ENCODE measurements around the gene SLC30A3.

Gene SLC30A3

DNA sequence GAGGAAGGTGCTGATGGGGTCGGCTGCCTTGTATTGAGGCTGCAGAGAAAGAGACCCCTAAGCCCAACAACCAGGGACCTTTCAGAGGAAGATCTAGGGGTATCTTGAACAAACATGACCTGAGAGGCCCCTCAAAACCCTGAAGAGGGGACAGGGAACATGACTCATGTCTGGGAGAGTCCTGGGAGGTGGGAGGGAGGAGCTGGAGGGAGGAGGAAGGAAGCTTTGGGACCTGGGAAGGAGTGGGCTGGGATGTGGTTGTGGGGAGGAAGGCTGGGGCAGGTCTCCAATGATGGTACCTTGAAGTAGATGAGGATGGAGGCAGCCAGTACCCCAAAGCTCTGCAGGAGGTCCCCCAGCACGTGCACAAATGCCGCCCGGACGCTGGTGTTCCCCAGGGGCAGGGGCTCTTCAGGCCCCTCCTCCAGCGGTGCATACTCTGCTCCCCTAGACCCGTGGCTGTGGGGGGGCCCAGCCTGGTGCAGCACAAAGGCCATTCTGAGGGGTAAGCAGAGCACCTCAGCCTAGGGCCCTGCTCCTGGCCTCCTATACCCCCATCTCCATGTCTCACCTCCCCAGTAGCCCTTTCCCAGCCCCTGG lies 5.9 kb downstream of the SLC30A3 start:
- no peak for DNase-seq

DNA sequence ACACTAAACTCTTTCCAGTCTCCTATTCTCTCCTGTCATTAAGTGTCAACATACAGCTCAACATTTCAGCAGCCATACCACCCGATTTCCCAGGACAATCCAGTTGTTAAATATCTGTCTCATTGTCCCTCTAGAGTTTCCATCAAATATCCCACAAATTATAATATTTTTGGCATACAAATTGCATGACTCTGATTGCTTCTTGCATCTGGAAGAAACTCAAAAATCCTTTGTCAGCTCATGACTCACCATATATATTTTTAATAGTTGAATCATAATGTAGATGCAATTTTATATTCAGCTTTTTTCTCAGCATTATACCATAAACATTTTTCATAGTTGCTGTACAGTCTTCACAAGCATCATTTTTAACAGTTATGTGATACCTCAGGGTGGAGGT lies 7.2 kb downstream of the SLC30A3 start:
- DNase-seq, result no peak

DNA sequence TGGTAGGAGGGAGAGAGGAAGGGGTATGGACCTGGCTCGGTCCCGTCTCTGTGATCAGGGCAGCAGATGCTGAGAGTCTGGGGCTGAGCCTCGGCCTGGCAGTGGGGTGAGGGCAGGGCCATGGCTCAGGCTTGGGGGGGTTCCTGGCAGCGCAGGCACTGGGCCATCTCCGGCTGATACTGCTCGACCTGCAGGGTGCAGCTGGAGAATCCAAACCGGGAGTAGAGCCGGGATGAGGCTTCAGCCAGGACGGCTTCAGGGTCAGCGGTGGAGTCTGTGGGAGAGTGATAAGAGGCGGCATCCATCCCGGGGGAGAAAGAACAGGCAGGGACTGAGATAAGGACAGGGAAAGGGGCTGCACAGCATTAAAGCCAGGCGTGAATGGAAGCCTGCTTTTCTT lies 7.7 kb downstream of the SLC30A3 start:
- DNase-seq, result no peak

DNA sequence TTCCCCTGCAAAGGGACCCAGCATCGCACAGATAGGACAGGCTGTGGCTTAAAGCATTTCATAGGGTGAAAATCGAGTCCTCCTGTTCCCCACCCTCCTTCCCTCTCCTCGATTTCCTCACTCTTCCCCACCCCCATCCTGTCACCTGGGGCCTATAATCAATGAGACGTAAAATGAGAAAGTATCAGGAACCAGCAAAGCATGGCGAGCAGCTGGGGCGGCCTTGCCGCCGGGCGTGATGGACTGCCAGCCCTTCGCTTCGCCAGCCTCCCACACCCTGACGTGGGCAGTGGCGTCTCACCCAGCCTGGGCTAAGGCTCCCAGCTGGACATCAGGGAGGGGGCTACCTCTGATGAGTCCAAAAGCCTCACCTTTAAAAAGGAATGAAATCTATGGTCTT lies 11.1 kb downstream of the SLC30A3 start:
- DNase-seq, result no peak

DNA sequence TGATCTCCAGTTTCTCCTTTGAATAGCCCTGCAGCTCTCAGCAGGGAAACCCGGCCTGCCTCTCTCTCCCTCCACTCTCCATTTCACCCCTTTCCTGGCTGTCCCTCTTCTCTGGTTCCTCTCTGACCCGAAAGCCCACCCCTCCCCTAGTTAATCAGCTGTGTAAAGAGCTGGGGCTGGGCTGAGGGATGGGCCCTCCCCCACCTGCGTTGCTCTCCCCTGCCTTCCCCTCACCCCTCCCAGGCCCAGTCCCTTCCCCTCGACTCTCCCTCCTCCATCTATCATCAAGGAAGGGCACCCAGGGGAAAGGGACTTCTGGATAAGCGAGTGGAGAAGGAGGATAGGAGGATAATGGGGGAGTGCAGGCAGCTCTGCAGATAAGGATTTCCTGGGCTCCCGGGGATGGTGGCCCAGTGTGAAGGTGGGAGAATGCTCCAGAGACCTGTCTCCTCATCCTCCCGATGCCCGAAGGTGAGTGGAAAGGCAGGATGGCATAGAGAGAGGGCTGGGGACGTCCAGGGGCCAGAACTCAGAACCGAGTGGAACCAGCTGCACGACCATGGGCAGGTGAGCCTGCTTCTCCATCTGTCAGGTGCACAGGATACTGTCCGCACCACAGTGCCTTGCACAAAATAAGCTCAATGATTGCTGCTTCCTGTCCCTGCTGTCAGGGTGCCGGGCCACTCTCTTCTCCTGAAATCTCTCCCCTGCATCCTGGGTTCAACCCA lies 12.0 kb downstream of the SLC30A3 start:
- DNase-seq, result no peak

DNA sequence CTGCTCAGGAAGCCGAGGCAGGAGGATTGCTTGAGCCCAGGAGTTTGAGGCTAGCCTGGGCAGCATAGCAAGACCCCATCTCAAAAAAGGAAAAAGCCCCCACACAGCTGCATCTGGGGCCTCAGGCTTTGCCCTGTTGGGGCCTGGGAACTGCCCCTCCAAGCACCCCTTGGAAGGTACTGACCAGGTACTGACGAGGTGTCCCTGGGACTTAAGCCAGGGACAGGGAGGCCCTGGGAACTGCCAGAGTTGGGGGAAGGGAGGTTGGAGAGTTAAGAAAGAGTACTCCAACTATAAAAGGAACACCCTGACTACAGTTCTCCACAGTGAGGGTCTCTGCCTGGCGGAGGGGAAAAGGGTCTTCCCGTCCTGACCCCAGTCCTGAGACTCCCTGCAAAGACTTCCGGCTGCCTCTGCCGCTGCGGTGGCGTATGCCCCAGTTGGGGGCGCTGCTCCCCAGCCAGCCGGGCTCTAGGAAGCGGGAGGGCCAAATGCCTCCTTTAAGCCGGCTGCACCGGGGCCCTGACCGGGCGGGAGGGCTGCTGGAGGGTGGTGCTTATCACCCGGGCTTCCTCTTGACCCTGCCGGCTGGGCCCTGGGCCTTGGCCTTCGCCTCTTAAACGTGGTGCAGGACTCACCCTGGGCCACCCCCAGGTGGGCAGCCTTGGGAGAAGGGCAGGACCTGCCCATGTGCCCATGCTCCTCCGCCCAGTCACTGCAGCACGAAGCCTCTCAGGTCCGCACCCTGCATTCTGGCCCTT lies 12.8 kb downstream of the SLC30A3 start:
- DNase-seq, result peak; percentile 11

DNA sequence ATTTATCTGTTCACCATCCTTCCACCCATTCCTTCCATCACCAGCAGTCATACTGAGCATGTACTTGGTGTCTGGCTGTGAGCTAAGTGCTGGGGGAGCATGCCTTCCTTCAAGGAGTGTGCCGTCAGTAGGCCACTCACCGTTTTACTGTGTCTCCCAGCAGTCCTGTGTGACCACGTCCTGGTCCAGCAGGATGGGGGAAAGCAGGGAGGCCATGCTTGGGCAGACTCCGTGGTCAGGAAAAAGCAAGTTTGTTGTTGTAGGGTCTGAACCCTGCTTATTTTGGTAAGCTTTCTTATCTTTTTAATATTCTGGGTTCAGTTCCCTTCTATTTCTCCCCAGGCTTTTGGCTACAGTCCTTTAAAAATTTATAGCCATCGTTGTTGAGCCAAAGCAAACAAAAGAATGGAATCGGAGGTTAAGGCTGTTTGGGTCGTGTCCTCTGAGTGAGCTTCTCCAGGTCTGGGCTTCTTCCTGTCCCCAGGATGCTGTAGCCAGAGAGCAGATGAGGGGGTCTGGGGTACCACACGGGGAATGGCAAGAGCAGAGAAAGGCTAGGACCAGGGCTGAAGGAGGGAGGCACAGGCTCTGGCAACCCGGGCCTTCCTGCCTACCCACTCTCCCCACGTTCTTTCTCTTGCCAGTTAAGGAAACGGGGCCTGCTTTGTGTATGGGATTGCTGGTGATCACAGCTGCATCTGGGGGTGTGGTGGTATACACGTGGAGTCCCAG lies 13.5 kb downstream of the SLC30A3 start:
- DNase-seq, result no peak

DNA sequence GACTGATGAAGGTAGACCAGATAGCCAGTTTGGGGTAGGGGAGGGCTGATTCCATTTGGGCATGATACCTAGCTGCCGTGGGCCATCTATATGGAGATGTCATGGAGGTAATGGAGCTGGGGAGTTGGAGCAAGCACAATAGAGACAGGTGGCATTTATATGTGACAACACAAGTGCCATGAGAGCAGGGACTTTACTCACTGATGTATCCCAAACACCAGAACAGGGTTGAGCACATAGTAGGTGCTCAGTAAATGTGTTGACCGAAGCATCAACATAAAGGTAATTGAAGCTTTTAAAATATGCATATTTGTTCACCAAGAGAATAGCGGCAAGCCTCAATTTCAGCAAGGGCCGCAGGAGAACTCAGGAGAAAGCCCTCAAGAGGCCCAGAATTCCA lies 15.0 kb downstream of the SLC30A3 start:
- DNase-seq, result no peak

DNA sequence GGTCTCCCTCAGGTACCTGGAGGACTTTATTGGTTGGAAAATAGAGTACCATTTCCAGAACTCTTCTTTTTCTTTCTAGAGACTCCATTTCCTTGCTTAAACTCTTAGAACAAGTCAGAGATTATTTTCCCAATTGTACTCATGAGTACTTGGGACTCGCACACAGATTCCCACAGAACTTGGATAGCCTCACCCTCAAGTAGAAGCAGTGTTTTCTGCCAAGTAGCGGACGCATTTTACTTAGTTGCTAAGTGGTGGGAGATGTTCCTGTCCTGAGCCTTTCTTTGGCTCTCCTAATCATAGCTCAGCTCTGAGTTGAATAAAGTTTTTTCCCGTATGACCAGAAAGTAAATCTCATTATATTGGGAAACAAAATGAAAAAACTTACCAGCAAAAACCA lies 17.2 kb downstream of the SLC30A3 start:
- no peak for DNase-seq

DNA sequence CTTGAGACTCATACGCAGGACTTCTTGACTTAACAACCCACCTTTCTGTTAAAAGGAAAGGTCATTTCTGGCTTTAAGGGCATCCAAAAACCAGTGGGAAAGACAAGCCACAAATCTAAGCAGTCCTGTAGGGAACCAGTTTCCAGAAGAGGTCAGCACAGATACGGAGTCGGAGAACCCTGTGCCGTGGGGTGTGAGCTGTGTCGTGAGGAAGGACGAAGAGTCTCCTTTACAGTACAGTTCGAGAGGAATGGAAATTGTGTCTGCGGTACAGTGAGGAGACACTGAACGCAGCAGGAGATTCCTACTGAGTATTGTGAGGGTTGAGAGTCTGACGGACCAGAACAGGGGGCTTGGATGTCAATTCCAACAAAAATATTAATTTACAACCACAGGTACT lies 17.7 kb downstream of the SLC30A3 start:
- no peak for DNase-seq

DNA sequence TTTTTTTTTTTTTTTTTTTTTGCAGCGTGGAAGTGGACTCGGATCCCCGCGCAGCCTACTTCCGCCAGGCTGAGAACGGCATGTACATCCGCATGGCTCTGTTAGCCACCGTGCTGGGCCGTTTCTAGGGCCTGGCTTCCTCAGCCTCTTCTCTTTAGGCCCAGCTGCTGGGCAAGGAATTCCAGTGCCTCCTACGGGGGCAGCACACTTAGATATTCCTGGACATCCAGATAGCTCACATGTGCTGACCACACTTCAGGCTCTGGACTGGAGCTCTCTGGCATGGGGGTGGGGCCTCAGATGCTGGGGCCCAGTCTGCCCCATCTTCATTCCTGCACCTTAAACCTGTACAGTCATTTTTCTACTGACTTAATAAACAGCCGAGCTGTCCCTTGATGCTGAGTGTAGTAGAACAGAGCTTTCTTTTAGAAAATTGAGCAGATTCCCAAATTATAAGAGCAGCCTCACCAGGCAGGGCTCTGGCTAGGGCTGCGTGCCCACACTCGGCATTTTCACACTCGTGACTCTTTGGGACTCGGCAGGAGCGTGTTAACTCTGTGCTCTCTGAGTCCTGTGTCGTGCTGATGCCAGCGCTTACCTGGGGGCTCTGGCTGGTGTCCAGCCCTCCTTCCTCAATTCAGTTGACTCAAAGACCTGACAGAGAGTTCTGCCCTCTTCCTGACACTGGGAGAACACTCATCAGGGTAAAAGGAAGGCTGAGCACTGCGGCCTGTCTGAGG lies 19.3 kb downstream of the SLC30A3 start:
- DNase-seq, result no peak

DNA sequence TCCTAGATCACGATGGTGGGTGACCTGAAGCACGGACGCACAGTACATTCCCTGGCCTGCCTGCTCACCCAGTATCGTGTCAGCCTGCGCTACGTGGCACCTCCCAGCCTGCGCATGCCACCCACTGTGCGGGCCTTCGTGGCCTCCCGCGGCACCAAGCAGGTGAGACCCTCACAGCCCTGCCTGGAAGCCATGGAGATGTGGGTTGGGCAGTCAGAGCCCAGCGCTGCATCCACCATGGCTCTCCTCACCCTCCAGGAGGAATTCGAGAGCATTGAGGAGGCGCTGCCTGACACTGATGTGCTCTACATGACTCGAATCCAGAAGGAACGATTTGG lies 20.3 kb downstream of the SLC30A3 start:
- DNase-seq, result no peak

DNA sequence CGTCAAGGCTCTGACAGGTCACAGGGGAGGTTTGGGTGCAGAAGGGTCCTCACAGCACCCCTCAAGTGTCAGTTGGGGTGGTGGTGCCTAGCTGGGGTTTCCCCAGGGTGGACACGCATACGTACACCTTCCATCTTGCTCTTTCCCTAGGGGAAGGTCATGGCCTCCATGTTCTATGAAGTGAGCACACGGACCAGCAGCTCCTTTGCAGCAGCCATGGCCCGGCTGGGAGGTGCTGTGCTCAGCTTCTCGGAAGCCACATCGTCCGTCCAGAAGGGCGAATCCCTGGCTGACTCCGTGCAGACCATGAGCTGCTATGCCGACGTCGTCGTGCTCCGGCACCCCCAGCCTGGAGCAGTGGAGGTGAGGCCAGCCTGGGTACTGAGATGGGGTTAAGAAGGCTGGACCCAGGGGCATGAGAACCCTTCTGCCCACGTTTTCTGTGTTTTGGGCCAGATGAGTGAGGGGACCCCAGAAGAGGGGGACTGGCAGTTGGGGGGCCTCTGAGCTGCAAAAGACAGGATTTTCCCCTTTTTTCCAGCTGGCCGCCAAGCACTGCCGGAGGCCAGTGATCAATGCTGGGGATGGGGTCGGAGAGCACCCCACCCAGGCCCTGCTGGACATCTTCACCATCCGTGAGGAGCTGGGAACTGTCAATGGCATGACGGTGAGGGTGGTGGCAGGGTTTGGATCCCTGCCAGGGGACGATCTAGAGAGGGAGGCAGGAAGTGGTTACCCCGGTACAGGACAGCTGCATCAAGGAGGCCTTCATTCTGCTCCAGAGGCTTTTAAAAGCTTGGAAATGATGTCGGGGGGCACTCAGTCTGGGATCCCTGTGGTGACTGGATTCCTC lies 20.9 kb downstream of the SLC30A3 start:
- no peak for DNase-seq

DNA sequence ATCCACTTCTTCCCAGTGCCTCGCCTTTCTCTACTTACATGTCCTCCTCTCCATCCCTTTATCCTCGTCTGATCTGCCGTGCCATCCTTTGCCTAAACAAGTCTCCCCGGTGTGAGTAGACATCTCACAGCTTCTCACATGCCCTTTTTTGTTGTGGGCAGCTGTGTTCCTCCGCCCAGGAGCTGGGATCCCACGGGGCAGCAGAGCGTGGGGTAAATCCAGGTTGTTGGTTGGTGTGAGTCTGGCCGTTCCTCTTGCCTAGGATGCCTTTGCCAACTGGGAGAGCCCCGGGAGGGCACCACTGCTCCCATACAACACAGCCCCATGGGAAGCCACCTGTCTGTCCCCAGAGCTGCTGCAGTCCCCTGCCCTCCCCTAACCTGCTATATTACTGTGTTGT lies 22.4 kb downstream of the SLC30A3 start:
- DNase-seq, result no peak

DNA sequence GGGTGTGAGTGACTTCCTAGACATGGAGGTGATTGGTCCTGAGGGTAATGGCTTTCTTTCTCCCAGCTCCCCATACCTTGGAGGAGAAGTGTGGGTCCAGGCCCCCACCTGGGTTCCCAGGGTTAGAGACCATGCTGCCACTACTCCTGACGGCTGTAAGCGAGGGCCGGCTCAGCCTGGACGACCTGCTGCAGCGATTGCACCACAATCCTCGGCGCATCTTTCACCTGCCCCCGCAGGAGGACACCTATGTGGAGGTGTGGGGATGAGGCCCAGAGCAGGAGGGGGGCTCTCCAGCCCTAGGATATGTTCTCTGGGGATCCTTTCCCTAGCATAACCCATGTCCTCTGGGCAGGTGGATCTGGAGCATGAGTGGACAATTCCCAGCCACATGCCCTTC lies 23.9 kb downstream of the SLC30A3 start:
- no peak for DNase-seq

DNA sequence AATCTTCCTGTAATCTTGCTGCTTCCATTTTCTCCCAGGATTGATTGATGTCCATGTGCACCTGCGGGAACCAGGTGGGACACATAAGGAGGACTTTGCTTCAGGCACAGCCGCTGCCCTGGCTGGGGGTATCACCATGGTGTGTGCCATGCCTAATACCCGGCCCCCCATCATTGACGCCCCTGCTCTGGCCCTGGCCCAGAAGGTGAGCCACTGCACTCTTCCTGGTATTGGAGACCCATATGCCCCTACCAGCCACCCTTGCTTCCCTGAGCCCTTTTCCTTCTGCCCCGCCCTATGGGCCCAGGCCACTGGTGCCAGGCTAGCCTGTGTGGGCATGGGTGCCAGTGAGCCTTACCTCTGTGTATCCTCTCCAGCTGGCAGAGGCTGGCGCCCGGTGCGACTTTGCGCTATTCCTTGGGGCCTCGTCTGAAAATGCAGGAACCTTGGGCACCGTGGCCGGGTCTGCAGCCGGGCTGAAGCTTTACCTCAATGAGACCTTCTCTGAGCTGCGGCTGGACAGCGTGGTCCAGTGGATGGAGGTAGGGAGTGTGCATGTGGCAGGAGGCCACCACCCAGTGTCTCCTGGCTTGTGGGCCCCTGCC lies 25.4 kb downstream of the SLC30A3 start:
- DNase-seq, result no peak

DNA sequence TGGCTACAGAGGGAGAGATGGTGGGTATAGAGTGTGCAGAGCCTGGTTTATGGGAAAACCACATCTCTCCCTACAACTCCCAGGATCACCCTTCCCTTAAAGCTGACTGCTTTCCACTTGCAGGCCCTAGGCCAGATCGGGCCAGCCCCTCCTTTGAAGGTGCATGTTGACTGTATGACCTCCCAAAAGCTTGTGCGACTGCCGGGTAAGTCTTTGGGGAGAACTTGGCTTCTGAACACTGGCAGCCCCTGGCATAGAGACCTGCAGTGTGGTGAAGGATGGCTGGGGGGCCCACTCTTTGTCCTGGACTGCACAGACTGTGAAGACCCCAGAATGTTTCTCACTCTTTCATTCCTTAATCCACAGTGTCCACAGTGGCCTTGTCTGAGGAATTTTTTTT lies 26.2 kb downstream of the SLC30A3 start:
- DNase-seq, result no peak

DNA sequence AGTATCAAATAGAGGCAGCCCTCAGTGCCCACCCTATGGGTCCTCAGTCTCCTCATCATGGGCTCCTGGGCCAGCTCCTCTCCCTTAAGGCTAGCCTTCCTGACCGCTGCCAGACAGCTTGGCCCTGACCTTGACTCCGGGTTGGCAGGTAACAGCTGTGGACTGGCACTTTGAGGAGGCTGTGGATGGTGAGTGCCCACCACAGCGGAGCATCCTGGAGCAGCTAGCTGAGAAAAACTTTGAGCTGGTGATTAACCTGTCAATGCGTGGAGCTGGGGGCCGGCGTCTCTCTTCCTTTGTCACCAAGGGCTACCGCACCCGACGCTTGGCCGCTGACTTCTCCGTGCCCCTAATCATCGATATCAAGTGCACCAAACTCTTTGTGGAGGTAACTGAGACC lies 26.7 kb downstream of the SLC30A3 start:
- DNase-seq, result no peak

DNA sequence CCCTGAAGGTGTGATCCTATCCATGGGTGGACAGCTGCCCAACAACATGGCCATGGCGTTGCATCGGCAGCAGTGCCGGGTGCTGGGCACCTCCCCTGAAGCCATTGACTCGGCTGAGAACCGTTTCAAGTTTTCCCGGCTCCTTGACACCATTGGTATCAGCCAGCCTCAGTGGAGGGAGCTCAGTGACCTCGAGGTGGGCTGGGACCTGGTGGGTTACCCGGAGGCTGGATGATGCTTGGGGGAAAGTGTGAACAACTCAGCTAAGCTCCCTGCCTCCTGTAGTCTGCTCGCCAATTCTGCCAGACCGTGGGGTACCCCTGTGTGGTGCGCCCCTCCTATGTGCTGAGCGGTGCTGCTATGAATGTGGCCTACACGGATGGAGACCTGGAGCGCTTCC lies 29.5 kb downstream of the SLC30A3 start:
- no peak for DNase-seq

DNA sequence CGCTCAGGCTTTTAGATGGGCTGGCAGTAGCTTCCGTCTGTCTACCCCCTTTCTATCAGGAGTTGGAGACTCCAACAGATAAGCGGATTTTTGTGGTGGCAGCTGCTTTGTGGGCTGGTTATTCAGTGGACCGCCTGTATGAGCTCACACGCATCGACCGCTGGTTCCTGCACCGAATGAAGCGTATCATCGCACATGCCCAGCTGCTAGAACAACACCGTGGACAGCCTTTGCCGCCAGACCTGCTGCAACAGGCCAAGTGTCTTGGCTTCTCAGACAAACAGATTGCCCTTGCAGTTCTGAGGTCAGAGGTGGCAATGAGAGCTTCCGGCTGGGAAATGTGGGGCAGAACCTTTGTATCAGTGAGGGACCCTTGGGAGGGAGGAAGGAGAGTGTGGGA lies 30.9 kb downstream of the SLC30A3 start:
- DNase-seq, result no peak

DNA sequence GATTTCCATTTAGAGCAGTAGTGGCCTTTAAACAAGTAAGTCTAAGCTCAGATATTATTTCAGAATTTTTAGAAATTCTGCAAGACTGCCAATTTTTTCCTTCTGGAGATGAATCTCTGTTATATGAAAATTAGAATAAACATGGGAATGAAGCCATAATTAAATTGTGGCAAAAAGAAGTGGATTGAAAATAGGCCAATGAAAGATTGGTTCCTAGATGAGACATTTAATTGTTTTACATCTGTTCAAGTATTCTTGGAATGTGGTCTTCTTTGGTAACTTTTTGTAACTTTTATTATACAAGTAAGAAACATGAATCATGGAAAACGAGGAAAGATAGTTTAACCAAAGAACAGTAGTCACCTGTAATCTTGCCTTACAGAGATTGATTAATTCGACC lies 35.3 kb downstream of the SLC30A3 start:
- no peak for DNase-seq

DNA sequence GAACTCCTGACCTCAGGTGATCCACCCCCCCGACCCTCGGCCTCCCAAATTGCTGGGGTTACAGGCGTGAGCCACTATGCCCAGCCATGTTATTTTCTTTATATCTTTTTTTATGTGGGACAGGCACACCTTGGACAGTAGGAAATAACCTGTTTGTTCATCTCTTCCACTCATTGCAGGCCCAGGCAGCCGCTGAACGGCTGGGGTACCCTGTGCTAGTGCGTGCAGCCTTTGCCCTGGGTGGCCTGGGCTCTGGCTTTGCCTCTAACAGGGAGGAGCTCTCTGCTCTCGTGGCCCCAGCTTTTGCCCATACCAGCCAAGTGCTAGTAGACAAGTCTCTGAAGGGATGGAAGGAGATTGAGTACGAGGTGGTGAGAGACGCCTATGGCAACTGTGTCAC lies 37.3 kb downstream of the SLC30A3 start:
- no peak for DNase-seq
